ENCODE results near the gene SFXN3. TPM values are rescaled to one million over a fixed set of nuclear protein-coding genes. Genes with fewer than 3 reads are reported as not detected.

The SFXN3 gene
- total RNA-seq, 1 experiment from 2014 or later = 5.6 TPM

- TF ChIP-seq IRF1 (CRISPR knock-in tag; IDR thresholded peaks at IDR 0.05) (no peak), FOXP1 (CRISPR knock-in tag; IDR thresholded peaks at IDR 0.05; ENCODE audit: borderline replicate concordance) (peak; percentile 92), MLX (CRISPR knock-in tag; IDR thresholded peaks at IDR 0.05) (no peak), ZNF138 (CRISPR knock-in tag; conservative IDR thresholded peaks at IDR 0.05) (peak; percentile 58; the same call in 1 of the 2 replicates), ZNF416 (CRISPR knock-in tag; IDR thresholded peaks at IDR 0.05) (no peak), FOXK1 (CRISPR knock-in tag; IDR thresholded peaks at IDR 0.05) (peak; percentile 100), ZNF121 (CRISPR knock-in tag; IDR thresholded peaks at IDR 0.05) (no peak), ZNF423 (CRISPR knock-in tag; IDR thresholded peaks at IDR 0.05) (no peak), ATF2 (CRISPR knock-in tag; IDR thresholded peaks at IDR 0.05; ENCODE audit: borderline replicate concordance, low read depth) (no peak), GTF2I (CRISPR knock-in tag; conservative IDR thresholded peaks at IDR 0.05) (no peak), ZNF281 (CRISPR knock-in tag; IDR thresholded peaks at IDR 0.05) (peak; percentile 66; the same call in 1 of the 2 replicates), ZNF219 (CRISPR knock-in tag; IDR thresholded peaks at IDR 0.05; ENCODE audit: borderline replicate concordance) (no peak), ZMAT4 (CRISPR knock-in tag; IDR thresholded peaks at IDR 0.05) (no peak), ESRRA (CRISPR knock-in tag; IDR thresholded peaks at IDR 0.05; ENCODE audit: borderline replicate concordance) (0 out of 2 replicates have a peak, but pooled peaks have one; percentile 27), TEAD1 (CRISPR knock-in tag; IDR thresholded peaks at IDR 0.05) (no peak), FOXP4 (CRISPR knock-in tag; IDR thresholded peaks at IDR 0.05) (0 out of 2 replicates have a peak, but pooled peaks have one; percentile 53), RELA (CRISPR knock-in tag; IDR thresholded peaks at IDR 0.05; ENCODE audit: borderline replicate concordance) (no peak), CREB1 (CRISPR knock-in tag; IDR thresholded peaks at IDR 0.05) (peak; percentile 75; the same call in 1 of the 2 replicates), ERG (CRISPR knock-in tag; IDR thresholded peaks at IDR 0.05) (no peak), ATF3 (CRISPR knock-in tag; conservative IDR thresholded peaks at IDR 0.05) (peak; percentile 62; the same call in 1 of the 2 replicates), HMGXB4 (CRISPR knock-in tag; IDR thresholded peaks at IDR 0.05) (peak; percentile 67; the same call in 1 of the 2 replicates), PRDM15 (CRISPR knock-in tag; IDR thresholded peaks at IDR 0.05) (no peak)
Measured at GRCh38 chr10:100986952-100987684, 43.9 kb upstream of the SFXN3 start, which contains the start of the genes MRPL43 and TWNK (continued).

All from WTC11 (cell line).